Stimulated activated CD4-positive, alpha-beta T cell treated with anti-CD3 and anti-CD28 coated beads, Interleukin-12 subunit alpha, Interleukin-12 subunit beta, amount 100 ng/mL, for 24 hours (primary cell): ENCODE measurements around the gene CDH26.

Experiments
- DNase-seq, 2 experiments: peaks; one replicate each; pipeline ENCODE4 v3.0.0-alpha.2; 2020; ENCODE audit warnings: low read depth in 2 of 2

CDH26 gene

DNA sequence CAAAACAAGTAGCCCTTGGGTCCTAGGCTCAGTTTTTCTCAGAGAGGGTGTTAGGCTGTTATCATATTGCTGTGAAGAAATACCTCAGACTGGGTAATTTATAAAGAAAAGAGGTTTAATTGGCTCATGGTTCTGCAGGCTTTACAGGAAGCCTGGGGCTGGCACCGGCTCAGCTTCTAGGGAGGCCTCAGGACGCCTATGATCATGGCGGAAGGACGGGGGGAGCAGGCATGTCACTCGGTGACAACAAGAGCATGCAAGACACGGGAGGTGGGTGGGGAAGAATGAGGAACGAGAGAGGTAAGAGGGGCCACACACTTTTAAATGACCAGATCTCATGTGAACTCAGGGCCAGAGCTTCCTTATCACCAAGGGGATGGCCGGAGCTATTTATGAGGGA lies 26.9 kb downstream of the CDH26 start:
- DNase-seq = no peak

DNA sequence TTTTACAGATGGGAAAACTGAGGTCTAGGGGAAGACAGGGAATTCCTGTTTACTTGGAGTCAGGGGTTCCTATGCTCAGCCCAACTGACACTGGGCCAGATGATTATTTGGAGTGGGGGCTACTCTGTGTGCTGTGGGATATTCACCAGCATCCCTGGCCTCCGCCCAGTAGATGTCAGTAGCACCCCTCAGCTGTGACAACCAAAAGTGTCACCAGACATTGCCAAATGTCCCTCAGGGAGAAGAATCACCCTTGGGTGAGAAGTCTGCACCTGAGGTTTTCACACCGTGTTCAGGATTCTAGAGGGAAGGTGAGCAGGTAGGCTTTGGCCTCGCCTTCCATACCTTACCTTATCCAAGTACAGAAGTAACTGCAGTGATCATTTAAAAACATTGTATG lies 27.6 kb downstream of the CDH26 start:
- DNase-seq = no peak

DNA sequence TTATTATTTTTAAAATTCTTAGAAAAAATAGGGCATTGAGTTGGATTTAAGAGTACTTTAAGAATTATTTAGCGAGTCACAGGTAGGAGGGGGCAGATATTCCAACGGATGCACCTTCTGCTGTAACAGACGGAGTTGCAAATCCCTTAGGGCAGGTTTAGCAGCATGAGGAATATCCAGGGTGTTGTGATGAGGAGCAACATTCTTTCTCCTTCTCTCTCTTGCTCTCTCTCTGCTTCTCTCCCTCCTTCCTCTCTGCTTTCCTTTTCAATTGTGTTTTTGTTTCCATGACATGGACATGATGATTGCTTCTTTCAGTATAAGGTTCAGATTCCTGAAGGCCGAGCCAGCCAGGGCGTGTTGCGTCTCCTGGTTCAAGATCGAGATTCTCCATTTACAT lies 28.9 kb downstream of the CDH26 start:
- no peak for DNase-seq

DNA sequence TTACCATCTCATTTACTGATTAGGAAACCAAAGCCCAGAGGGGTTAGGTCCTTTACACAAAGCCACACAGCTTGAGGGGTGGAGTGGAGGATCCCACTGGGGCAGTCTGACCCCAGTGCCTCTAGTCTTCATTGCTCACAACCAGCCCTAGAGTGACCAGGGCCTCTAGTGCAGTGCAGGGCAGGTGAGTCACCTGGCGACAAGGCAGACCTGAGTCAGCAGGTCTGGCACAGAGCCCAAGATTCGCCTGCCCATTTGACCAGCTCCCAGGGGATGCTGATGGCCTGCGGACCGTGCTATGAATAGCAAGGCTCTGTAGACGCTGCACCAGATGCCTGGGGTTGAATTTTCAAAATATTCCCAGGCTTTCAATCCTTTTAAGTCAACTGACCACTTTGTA lies 29.9 kb downstream of the CDH26 start:
- DNase-seq = no peak

DNA sequence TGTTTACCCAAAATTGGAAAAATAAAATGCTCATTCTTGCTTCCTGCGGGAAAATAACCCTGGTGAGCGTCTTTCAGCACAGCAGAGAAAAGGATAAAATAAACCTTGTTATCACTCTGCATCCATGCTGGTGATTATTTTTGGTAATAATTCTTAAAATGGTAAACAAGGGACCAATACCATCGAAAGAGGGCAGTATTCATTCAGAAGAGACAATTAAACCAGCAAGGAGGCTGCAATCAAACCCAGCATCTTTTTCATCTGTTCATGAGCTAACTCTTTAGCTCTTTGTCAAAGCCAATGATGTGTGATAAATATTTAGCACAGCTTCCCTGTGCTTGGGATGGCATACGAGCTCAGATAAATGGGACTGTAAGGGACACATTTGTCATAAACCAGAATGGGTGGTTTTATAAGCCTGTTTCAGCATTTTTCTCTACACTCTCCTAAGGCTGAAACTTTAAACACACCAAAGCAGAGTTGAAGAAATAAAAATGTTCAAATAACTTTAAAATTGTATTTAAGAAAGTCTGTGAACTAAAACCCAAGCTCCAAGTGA lies 34.4 kb downstream of the CDH26 start:
- no peak for DNase-seq

DNA sequence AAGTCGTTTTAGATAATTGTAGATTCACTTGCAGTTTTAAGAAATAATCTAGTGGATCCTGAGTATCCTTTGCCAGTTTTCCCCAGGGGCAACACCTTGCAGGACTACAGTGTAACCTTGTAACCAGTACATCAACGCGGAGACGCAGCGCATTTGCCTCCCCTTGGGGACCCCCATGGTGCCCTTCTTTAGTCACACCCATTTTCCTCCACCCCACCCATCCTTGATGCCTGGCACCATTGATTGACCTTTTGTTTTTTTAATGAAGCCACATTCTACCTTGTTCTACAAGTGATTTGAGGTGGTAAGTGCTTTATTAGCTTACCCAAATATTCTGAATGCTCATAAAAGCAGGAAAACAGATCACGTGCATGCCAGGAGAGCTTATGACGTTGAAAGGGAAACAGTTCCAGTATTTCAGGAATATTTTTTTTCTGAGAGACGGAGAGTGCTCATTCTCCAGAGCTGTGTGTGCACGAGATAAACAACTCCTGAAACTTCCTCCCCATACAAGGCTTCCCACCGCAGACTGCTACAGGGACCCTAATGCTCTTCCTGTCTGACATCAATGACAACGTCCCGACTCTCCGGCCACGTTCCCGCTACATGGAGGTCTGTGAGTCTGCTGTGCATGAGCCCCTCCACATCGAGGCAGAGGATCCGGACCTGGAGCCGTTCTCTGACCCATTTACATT lies 35.7 kb downstream of the CDH26 start:
- no peak for DNase-seq

DNA sequence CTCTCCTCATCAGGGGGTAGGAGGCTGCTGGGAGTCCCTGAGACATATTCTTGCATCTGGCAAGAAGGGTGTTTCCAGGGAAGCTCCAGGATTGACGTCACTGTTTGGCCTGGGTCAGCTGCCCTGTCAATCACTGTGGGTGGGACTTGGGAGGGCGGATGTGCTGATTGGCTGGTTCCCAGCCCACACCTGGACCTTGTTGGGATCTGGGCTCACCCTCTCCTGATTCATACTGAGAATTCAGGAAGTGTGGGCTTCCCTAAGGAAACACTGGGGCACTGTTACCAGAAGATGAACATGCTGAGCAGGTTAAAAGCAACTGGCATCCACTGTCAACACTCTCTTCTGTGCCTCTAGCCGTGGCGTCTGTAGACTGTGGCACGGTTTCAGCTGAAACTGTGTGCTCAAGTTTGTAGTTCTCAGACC lies 36.5 kb downstream of the CDH26 start:
- no peak for DNase-seq

DNA sequence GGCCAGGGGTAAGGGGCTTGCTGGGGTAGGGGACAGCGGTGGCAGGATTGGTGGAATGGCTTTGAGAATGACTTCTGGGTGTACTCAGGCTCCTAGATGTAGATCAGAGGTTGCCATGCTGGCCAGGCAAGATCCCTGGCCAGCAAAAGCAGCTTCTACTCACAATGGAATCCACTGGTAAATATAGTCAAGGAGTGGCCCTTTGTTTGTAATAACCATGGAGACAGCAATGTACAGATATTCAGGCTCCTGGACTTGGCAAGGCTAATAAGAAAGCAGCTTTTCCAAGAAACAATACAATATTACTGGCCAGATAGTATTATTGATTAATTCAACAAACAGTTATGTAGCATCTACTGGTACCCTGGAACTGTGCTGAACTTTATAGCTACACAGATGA lies 37.9 kb downstream of the CDH26 start:
- no peak for DNase-seq

DNA sequence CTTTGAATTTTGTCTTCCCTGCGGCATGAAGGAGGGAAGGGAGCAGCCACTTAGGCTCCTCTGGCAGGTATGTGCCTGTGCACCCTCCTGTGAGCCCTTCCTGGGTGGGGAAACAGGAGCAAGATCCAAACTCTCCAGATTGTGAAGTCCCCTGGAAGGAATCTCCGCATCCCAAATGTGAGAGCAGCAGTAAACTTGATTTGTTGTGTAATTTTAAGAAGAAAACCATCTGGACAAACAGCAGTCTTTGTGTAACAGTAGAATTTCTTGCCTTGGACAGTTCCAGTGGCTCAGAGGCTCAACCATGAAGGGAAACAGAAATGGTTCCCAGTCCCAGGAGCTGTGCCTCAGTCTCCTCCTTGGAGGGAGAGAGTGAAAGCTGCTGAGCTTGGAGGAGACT lies 39.7 kb downstream of the CDH26 start:
- DNase-seq = no peak

DNA sequence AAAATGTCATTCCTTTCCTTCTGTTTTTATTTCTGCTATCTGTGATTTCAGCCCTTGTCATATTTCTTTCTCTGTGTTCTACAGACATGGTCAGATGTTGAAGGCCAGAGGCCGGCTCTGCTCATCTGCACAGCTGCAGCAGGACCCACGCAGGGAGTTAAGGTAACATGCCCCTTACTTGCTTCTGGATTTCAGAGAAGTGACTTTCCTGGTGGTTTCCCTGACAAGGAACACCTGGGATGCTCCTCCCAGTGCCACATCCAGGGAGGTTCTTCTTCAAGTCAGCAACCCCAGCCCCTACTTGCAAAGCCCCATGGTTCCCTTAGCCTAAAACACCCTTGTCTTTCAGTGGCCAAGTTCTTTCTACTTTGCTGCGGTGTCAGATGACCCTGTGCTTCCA lies 41.3 kb downstream of the CDH26 start:
- no peak for DNase-seq

DNA sequence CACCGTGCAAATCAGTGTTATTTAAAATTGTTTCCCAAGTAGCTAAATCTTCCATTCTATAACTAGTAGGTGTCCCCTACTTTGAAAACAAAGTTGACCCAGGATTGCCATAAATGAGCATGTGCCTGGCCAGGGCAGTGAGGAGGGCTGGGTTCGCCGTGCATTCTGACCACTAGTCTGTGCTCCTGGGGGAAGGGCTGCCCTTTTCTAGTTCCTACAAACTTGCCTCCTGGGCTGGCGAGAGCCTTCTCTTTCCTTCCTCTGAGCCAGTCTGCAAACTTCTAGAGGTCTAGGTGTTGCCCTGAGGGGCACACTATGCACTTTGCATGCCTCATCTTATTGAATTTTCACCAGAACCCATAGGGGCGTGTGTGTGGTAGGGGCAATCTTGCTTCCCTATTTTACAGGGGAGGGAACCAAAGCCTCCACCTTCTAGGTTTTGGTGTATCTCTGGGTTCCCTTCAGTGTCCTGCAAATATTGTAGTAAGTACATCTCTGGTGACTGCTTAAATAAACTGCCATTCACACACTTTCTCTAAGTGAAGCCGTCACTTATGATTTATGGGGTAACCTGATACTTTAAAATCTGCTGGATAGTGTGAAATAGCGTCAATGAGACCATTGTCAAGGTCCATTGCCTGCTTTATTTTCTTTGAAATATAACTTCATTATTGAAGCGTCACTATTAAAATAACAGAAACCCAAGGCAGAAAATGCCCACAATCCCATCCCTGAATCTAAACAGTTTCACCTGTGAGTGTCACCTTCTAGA lies 42.2 kb downstream of the CDH26 start:
- no peak for DNase-seq

DNA sequence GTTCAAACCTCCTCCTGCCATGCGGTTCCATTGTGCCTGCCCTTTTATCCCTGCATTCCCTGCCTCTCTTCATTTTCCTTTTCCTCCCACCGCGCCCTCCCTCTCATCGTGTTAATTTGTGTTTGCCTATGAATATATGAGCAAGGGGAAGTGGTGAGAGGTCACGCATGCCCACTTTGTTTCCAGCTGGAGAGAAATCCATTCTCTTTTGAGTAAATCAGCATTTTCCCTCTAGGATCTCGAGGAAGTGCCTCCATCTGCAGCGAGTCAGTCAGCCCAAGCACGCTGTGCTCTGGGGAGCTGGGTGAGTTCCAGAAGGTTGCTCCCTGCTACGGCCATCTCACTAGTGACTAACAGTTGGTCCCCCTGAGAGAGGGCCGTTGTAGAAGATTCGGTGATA lies 42.9 kb downstream of the CDH26 start:
- DNase-seq = no peak

DNA sequence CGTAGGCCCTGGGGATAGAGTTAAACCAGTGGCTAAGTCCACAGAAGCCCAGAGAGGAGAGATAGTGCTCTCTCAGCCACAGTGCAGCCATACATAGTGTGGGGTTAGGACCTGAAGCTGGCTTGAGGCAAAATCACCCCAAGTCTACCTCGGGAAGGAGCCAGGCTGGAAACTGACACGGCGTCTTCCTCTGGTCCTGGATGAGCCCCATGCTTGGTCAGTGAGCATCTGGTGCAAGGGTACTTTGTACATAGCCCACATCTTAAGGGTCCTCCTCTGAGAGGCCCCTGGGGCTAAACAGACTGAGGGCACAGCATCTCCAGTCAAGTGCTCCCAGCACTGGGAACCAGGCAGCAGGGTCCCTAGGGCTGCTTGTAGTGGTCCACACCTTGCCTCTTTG lies 45.6 kb downstream of the CDH26 start:
- DNase-seq = no peak

DNA sequence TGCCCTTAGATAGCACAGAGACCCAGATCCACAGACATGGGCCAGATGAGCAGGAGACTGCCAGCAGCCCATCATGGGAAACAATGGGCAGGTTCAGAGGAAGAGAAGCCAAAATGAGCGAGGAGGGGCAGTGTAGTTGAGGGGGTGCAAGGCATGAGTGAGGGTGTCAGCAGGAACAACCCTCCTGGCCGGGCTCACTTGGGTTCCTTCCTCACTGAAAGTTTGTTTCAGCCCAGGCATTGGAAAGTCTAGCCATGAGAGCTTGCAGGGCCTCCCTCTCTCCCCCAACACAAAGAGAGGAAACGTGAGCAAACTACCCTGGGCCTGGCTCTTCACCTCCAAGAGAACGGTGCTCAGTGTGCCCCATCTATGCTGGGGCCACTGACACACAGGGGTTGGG lies 48.0 kb downstream of the CDH26 start:
- DNase-seq = no peak

DNA sequence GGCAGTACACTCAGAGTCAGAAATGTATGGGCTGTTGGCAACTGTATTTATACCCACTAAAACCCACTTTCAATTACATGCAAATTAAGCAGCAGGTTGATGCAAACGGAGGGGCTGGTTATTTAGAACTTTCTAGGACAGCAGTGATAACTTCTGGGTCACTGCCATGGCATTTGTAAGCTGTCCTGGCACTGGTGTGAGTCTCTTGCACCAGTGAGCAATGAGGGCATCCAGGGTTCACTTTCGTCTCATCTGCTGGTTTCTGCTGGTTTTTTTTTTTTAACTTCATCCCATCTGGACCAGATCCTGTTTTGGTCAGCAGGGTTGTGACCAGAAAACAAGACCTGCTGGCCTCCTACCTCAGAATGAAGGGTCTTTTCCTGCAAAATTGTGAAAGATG lies 49.2 kb downstream of the CDH26 start:
- no peak for DNase-seq

DNA sequence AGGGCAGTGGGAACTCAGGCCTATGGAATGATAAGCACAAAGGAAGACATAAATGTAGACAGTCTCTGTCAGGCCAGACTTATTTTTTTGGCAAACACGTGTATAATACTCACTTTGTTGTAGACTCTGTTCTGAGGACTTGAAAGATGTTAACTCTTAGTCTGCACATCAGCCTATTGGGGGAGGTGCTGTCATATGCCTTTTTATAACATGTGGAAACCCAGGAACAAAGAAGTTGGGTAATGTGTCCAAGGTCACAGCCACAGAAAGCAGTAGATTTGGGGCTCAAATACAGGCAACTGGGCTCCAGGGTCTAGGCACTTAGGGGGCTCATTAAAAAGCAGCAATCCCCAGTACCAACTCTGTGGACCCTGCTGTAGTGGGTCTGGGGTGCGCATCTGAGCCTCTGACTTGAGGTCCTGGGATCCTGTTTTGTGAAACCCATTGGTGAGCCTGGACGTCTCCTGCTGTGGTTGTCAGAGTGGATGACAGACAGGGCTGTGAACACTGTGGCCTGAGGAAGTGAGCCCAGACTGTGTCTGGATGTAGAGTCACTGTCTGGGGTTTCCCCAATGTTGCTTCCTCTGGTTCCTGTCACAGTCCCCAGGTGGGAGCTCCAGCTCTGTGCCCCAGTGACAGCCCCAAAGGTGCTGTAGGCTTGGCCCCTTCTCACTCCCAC lies 50.0 kb downstream of the CDH26 start:
- no peak for DNase-seq

DNA sequence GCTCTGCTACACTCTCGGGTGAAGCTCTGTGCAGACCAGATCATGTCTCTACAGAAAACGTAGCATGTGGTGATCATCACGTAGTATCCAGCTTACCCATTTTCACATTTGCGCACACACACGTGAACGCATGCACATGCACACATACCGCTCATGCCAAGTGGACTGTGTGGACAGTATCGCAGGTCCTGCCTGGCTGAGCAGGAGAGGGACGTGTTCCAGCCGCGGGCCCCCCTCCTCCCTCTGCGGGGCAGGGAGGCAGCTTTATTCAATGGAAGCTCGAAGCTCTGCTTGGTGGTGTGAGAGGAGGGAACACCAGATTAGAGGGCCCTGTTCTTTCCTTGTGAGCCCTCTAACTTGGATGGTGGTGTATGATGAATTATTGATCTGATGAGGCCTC lies 51.1 kb downstream of the CDH26 start:
- no peak for DNase-seq

DNA sequence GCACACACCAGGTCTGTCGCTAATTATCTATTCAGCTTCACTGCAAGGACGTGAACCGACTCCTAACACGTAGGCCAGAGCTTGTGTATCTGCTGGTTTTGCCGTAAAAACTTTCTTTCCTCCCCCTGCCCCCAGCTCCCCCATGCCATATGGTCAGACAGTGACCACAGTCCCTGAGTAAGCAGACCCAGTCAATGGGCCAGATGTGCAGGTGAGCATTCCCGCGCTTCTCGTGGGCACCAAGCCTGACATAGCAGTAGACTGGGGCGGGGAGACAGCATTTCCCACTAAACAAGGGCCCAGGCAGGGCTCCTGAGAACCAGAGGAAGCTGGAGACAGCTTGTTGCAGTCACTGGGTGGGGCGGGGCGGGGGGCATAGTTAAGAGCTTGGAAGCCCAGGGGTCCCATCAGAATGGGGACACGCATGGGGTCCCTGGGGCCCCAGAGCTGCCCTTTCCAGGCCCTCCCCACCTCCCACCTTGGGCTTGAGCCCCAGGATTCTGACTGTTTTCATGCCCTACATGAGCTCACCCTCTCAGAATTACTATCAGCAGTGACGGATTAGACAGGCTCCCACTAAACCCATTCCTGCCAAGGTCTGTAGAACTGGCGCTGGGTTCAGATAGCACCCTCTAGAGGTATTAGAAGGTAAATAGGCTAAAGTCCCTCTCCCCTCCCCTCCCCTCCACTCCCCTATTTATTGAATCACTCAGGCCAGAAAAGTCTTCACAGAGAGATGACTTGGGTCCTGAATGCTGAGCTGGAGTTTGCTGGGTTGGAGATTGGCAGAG lies 51.8 kb downstream of the CDH26 start:
- DNase-seq = no peak

DNA sequence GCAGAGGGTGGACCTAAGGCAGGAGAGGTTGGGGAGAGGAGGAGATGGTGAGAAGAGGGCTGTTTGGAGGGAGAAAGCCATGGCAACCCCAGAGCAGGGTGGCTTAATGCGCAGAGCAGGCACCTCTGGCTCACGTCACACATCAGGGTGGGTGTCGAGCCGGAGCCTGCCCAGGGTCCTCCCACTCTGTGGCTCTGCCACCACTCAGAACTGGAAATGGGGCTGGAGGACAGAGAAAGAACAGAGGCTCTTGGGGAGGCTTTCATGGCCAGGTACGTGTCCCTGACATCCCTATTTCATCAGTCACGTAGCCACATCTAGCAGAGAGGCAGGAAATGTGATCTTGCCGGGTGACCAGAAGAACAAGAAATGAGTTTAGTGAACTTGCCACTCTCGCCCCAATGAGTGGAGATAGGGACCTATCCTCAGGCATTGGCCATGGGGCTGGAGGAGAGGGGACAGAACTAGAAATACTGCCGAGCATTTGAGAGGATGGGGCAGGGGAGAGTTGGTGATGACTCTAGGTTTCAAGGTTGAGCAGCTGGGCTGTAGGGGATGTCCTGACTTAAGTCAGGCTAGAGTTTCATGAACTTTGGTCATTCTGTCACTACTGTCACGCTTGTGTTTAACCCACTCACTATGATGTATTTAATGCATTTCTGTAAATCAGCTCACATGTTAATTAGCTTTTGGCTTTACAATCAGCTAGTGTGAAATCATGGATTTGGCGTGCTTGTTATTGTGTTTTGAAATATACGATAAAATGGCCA lies 52.7 kb downstream of the CDH26 start:
- no peak for DNase-seq

DNA sequence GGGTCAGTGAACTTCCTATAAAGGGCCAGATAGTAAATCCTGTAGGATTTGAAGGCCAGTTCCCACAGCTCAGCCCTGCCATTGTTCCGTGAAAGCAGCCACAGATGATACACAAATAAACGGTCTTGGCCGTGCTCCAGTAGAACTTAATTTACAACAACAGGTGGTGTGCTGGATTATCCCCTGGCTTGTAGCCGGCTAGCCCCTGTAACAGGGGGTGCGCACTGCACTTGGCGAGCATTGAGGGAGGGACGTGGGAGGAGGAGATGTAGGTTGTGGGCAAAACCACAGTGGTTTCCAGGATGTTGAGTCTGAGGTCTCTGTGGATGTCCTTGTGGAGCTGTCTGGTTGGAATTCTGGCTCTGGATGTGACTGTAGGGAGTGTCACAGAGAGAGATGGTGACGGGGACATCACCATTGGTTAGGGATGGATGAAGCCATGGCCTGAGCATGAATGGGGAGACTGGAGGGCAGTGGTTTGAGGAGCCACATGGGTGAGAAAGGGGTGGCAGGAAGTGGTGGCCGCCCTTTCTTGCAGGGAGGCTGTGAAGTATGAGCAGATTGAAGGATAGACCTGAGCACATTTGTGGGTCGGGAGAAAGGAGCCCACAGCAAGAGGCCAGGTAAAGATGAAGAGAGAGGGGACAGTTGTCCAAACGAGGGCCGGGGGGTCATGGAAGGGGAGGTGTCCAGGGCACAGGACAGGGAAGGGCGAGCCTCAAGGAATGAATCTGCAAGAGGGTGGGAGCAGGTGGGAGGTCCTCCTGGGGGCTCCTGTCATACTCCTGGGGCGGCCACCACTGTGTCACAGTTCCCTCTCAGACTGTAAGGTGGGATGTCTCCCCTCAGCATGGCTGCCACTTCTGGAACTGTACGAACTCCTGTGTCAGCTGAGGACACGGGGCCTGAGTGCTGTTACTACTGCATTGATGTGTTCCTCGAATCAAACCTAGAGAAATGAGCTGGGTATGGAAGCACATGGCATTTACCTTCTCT lies 53.6 kb downstream of the CDH26 start:
- DNase-seq = no peak
